AG09319 (cell line): ENCODE results near the gene KDM5D.

Source experiments
- DNase-seq: peaks from one replicate; pipeline ENCODE4 v3.0.0-alpha.2; 2010; ENCODE audit warnings: low read depth; ENCODE audit errors: extremely low read depth
- CTCF ChIP-seq: IDR thresholded peaks from 2 replicates; pipeline ENCODE4 v1.5.1; 2011; ENCODE audit warnings: low read depth, mild to moderate bottlenecking, inconsistent platforms, low read length, moderate library complexity

The KDM5D gene

GRCh38 chrY:19715226-19715625 is 29.3 kb downstream of the KDM5D start:
- TF ChIP-seq CTCF = no peak
- no peak for DNase-seq

- DNase-seq = no peak
- no peak for TF ChIP-seq CTCF
Measured at GRCh38 chrY:19713430-19713829, 31.1 kb downstream of the KDM5D start.

- no peak for TF ChIP-seq CTCF
- DNase-seq = no peak
Measured at GRCh38 chrY:19706273-19706672, 38.3 kb downstream of the KDM5D start.

- no peak for TF ChIP-seq CTCF
- DNase-seq = no peak
Measured at GRCh38 chrY:19698495-19698894, 46.0 kb downstream of the KDM5D start.

- TF ChIP-seq CTCF = no peak
- no peak for DNase-seq
Measured at GRCh38 chrY:19680821-19681220, 63.7 kb downstream of the KDM5D start.
